Cardiac fibroblast (primary cell): ENCODE results near the gene PACSIN2.
A peak's percentile ranks its signal among the peaks of the same experiment; 100 is the strongest.

ENCODE experiments used
- DNase-seq, 2 donors: peaks; one replicate each; pipeline versions ENCODE4 v3.0.0 to v3.0.0-alpha.2; 2010; ENCODE audit warnings: low read depth in 2 of 2
- H3K4me3 ChIP-seq, 2 donors: replicated peaks in 1 of 2; 1 replicate in 1 of 2; 2 replicates in 1 of 2; pipeline ENCODE4 v1.5.1; 2011; ENCODE audit warnings: low read depth in 2 of 2, low read length in 2 of 2, mild to moderate bottlenecking in 2 of 2, moderate library complexity in 1 of 2
- TF ChIP-seq, protein P1 (sequence below): IDR thresholded peaks from one replicate; pipeline ENCODE4 v1.5.1; 2011; ENCODE audit warnings: low read depth, mild to moderate bottlenecking, low read length, inconsistent platforms

The PACSIN2 gene

DNA sequence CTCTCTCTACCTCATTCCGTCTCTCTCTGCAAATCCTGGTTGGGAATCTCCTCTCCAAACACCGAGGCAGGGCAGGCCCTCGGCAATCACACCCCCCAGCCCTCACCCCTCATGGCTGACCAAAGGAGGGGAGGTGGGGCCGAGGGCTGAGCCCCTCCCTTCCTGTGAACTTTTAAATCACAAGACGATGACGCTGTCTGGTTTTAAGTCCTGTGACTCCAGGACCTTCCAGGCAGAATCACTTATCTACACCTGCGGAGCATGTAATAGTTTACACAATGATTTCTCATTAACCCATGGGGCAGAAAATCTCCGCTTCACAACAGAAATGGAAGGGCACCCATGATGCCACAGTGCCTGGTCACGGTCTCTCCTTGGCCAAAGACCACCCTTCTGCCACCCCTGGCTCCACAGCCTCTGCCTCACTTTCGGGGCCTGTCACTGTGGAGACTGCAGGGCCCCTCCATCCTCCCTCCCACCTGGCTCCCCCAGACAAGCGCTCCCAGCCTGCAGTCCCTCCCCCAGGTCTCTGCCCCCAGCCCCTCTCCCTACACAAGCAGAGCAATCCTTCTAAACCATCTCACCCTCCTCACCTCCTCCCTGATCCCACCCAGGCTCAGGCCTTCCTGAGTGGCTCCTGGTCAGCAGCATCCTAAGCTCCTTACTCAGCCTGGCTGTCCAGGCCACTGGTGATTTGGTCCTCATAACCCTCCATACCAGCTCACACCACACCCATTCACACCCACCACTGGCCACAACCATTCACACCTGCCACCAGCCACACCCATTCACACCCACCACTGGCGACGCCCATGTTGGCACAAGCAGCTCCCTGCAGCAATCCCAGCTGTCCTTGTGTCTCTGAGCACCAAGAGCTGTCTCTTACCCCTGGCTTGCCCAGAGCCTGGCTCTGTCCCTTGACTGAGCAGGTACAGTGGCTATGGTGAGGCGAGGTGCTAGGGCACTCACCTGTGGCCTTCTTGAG lies 127.1 kb downstream of the PACSIN2 start:
- H3K4me3 ChIP-seq, result no peak overlapping the region
- TF ChIP-seq, protein P1, sequence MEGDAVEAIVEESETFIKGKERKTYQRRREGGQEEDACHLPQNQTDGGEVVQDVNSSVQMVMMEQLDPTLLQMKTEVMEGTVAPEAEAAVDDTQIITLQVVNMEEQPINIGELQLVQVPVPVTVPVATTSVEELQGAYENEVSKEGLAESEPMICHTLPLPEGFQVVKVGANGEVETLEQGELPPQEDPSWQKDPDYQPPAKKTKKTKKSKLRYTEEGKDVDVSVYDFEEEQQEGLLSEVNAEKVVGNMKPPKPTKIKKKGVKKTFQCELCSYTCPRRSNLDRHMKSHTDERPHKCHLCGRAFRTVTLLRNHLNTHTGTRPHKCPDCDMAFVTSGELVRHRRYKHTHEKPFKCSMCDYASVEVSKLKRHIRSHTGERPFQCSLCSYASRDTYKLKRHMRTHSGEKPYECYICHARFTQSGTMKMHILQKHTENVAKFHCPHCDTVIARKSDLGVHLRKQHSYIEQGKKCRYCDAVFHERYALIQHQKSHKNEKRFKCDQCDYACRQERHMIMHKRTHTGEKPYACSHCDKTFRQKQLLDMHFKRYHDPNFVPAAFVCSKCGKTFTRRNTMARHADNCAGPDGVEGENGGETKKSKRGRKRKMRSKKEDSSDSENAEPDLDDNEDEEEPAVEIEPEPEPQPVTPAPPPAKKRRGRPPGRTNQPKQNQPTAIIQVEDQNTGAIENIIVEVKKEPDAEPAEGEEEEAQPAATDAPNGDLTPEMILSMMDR, result no peak
- DNase-seq, result no peak

DNA sequence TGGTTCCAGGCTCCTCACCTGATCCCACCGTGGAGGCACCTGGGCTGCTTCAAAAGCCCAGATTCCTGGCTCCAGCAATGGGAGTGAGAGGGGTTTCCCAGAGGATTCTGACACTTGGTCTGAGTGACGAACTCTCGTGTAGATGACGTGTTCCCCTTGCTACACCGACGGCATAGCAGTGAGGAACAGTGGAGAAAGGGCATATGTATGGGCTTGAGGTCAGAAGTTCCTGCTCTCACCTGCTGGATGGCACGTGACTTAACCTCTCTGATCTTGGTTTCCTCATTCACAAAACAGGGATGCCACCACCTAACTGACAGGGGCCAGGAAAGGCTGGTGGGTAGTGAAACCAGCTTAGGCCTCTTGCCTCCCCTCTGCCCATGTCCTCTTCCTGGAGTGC lies 127.8 kb downstream of the PACSIN2 start:
- TF ChIP-seq, protein P1, result no peak
- H3K4me3 ChIP-seq, result no peak overlapping the region
- DNase-seq, result no peak

DNA sequence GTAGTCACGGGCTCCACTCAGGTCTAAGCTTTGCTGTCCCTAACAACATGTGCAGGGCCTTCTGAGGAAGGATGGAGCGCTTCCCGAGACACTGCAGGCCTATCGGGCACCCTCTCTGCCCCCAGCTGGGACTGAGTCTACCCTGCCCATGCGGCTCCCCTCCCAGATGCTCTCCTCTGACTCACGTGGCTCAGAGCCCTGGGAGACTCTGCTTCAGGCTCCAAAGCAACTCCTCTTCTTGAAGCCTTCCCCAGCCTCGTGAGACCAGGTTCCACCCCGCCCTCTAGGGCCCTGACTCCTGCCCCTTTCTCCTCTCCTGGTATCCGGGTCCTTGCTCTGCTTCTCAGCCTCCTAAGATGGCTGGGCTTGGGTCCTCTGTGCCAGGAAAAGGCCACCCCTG lies 129.5 kb downstream of the PACSIN2 start:
- TF ChIP-seq, protein P1, result no peak
- DNase-seq, result peak in 1 of 2 donors; percentile 18

DNA sequence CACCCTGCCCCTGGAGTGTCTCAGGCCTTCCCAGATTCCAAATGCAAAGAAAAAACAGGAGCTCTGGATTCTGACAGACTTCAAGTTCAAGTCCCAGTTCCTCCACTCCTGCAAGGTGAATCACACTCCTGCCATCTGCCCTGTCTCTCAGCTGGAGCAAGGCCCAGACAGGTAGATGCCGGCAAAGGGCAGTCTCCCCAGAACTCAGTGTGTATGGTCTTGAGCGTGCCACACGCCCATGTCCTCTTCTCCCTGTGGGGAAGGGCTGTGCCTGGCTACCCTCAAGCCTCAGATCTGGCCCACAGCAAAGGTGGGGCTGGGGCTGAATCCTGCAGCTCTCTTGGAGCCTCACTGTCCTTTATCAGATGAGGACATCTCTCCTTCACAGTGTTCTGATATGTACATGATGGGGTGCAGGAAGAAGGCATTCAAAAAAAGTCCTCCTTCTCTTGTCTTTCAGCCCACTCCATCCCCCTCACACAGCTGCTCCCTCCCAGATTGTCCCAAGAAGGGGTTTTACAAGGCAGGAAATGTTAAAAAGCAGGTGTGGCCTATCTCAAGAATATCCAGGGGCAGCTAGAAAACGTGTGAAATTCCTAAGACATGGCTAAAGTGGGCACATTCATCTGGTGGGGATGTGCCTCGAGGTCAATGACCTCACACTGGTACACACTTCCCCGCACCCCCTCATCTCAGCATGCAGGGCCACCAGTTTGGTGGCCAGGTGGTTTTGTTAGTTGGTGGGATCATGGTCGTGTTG lies 130.2 kb downstream of the PACSIN2 start:
- no peak for DNase-seq
- no peak overlapping the region for H3K4me3 ChIP-seq
- TF ChIP-seq, protein P1, result no peak

More for the DNA sequence above, 129.5 kb downstream of the PACSIN2 start:
- H3K4me3 ChIP-seq, result no peak overlapping the region

DNA sequence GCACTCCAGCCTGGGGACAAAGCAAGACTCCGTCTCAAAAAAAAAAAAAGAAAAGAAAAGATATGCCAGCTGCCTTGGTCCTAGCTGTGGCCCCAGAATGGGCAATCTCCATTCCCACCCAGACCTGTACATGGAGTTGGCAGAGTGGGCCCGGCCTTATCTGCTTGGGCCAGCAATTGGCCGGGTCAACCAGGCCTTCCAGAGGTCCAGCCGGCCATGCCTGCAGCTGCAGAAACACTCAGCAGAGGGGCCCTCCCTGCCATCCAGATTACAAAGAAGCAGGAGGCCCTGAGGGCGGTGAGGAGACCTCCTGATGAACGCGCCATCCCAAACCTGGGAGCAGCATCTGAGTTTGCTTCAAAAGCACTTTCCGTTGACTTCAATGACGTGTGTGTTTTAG lies 131.0 kb downstream of the PACSIN2 start:
- TF ChIP-seq, protein P1, result no peak
- DNase-seq, result no peak
- no peak overlapping the region for H3K4me3 ChIP-seq

DNA sequence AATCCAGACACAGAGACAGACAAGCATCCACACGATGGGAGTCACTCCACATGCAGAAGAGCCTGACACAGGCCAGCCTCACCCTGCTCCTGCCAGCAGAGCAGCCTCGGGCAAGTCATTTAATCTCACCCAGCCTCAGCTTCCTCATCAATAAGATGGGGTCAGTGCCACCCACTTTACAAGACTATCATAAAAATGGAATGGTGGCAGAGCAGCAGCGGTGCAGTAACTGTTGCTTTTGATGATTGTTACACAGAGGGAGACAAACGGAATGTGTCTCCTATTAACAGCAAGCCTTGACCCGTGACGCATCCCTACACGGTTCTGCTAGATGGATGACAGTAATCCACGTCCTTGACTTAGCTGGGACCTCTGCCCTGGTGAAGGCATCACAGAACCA lies 131.8 kb downstream of the PACSIN2 start:
- DNase-seq, result no peak
- no peak overlapping the region for H3K4me3 ChIP-seq

More for the DNA sequence above, 131.8 kb downstream of the PACSIN2 start:
- TF ChIP-seq, protein P1, result no peak
